GM11168 (cell line): ENCODE data around the gene HJV.

ENCODE experiments used
- in situ Hi-C: fragments of 300-500 bp; cut with MboI; formaldehyde crosslinking; loops from one replicate; pipeline ENCODE4 v1.12.0; 2022; ENCODE audit warnings: low sequenced_read_pairs; ENCODE audit not compliant: unreplicated experiment

HJV gene

GRCh38 chr1:145979746-145980456 lies 41.6 kb downstream of the HJV start:
- in situ Hi-C loops: loop anchor here (5.0 kb wide), 1 partner anchor 32 kb away; no protein-coding TSS in a partner anchor

- in situ Hi-C loops: loop anchor here (5.0 kb wide), 1 partner anchor 33 kb away; no protein-coding TSS in a partner anchor
These were observed 42.4 kb downstream of the HJV start for GRCh38 chr1:145978854-145979745.

GRCh38 chr1:145978471-145978853 lies 43.1 kb downstream of the HJV start:
- in situ Hi-C loops: loop anchor here (5.0 kb wide), 1 partner anchor 34 kb away; no protein-coding TSS in a partner anchor

GRCh38 chr1:145977486-145978470 lies 43.8 kb downstream of the HJV start:
- in situ Hi-C loops: loop anchor here (5.0 kb wide), 1 partner anchor 35 kb away; no protein-coding TSS in a partner anchor

- in situ Hi-C loops: loop anchor here (5.0 kb wide), 1 partner anchor 35 kb away; no protein-coding TSS in a partner anchor
These were observed 44.5 kb downstream of the HJV start for GRCh38 chr1:145977016-145977415.

- in situ Hi-C loops: loop anchor here (5.0 kb wide), 1 partner anchor 37 kb away; no protein-coding TSS in a partner anchor
These were observed 46.3 kb downstream of the HJV start for GRCh38 chr1:145975216-145975615.

GRCh38 chr1:145974721-145975120 lies 46.8 kb downstream of the HJV start:
- in situ Hi-C loops: loop anchor here (5.0 kb wide), 1 partner anchor 38 kb away; no protein-coding TSS in a partner anchor

- in situ Hi-C loops: no loop called here
These were observed 49.0 kb downstream of the HJV start for GRCh38 chr1:145972580-145972979.
